ENCODE measurements around the gene STUB1. TPM values are rescaled to one million over a fixed set of nuclear protein-coding genes. Genes with fewer than 3 reads are reported as not detected.

Gene STUB1
- polyA plus RNA-seq, 1 experiment: 88.8 TPM

DNA sequence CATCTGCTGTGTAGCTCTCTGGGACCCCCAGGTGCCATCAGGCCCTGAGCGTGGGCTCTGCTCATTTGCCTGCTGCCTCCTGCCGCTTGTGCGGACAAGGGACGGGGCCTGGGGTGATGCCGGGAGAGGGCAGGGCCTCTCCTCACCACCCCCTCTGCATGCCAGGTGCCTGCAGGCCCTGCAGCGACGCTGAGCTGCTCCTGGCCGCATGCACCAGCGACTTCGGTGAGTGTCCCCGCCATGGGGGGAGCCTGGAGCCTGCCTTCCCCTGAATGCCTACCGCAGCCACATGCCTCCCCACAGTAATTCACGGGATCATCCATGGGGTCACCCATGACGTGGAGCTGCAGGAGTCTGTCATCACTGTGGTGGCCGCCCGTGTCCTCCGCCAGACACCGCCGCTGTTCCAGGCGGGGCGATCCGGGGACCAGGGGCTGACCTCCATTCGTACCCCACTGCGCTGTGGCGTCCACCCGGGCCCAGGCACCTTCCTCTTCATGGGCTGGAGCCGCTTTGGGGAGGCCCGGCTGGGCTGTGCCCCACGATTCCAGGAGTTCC is 36.6 kb downstream of the STUB1 start:
- ChIA-PET CTCF (interaction anchor here (0.8 to 1.3 kb wide), 3 partner anchors 9 to 340 kb away, joined by 4 to 6 read pairs (median 5); no protein-coding TSS in a partner anchor), POLR2A (no interaction called here)
- Histone ChIP-seq H3K27me3 (ENCODE audit: control insufficient read depth, insufficient read depth, low read length) (no peaks in the 10 kb centered on the region), H3K9me3 (ENCODE audit: control insufficient read depth, insufficient read depth, low read length) (no peaks in the 10 kb centered on the region; the same call in 1 of the 2 replicates), H3K27ac (ENCODE audit: low read depth, low read length) (no peak overlapping the region), H3K4me3 (ENCODE audit: low read depth, low read length) (no peak overlapping the region)
- TF ChIP-seq, protein P1, sequence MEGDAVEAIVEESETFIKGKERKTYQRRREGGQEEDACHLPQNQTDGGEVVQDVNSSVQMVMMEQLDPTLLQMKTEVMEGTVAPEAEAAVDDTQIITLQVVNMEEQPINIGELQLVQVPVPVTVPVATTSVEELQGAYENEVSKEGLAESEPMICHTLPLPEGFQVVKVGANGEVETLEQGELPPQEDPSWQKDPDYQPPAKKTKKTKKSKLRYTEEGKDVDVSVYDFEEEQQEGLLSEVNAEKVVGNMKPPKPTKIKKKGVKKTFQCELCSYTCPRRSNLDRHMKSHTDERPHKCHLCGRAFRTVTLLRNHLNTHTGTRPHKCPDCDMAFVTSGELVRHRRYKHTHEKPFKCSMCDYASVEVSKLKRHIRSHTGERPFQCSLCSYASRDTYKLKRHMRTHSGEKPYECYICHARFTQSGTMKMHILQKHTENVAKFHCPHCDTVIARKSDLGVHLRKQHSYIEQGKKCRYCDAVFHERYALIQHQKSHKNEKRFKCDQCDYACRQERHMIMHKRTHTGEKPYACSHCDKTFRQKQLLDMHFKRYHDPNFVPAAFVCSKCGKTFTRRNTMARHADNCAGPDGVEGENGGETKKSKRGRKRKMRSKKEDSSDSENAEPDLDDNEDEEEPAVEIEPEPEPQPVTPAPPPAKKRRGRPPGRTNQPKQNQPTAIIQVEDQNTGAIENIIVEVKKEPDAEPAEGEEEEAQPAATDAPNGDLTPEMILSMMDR (IDR thresholded peaks at IDR 0.05; ENCODE audit: low read depth, low read length): no peak
- DNase-seq (ENCODE audit: low read depth, low spot score): no peak

DNA sequence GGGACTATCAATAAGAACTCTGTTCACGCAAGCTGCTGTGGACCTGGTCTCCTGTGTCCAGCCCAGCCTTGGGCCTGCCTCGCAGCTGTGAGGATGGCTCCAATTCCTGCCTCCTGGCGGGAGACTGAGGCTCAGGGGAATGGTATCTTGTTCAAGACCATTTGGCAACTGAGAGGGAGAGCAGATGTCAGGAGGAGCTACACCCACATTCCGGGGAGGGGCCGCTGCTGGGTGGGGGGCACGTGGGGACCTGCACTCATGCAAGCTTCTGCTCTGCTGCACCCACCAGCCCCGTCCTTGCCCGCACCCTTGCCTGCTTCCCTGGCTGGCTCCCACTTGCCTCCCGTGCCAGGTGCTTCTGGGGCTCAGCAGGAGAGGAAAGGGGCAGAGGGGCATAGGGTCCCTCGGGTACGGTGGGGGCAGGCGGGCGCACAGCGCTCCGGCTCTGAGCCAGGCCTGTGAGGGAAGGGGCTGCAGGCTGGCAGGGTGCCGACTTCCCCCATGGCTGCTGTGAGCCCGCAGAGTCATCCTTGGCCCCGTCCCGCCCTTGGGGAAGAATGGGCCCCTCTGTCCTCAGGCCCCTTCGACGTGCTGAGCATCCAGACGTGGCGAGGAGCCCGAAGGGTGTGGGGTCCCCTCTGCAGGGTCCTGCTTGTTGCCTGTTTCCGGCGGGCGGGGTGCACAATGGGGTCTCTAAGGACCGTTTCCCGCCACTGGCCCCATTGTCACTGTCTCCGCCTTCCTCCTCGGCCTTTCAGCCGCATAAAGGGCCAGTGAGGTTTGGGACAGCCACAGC is 37.4 kb downstream of the STUB1 start:
- H3K27me3 ChIP-seq (ENCODE audit: control insufficient read depth, insufficient read depth, low read length): no peaks in the 10 kb centered on the region
- ChIA-PET POLR2A (no interaction called here), CTCF (interaction anchor here (0.5 to 0.8 kb wide), 2 partner anchors 8 to 338 kb away, joined by 3 to 4 read pairs; no protein-coding TSS in a partner anchor)
- TF ChIP-seq, protein P1 (IDR thresholded peaks at IDR 0.05; ENCODE audit: low read depth, low read length): no peak
- no peak overlapping the region for H3K27ac ChIP-seq (ENCODE audit: low read depth, low read length)
- no peaks in the 10 kb centered on the region; the same call in 1 of the 2 replicates for H3K9me3 ChIP-seq (ENCODE audit: control insufficient read depth, insufficient read depth, low read length)
- no peak for DNase-seq (ENCODE audit: low read depth, low spot score)
- no peak overlapping the region for H3K4me3 ChIP-seq (ENCODE audit: low read depth, low read length)

DNA sequence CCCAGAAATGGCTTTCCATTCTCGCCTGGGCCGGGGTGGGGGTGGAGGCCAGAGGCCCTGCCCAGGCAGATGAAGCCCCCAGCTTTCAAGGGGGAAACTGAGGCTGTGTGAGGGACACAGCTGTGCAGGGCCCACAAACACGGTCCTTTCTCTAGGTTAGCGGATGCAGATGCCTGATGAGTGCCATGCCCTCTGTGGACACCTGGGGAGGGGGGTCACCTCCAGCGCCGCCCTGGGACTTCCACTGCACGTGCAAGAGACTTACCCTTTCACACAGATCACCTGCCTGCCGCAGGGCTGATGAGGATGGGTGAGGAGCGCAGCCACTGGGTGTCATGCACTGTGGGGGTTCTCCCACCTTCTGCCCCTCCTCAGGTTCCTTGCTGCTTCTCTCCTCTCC is 38.2 kb downstream of the STUB1 start:
- H3K27ac ChIP-seq (ENCODE audit: low read depth, low read length): no peak overlapping the region
- DNase-seq (ENCODE audit: low read depth, low spot score): no peak
- no peak overlapping the region for H3K4me3 ChIP-seq (ENCODE audit: low read depth, low read length)
- no peaks in the 10 kb centered on the region for H3K27me3 ChIP-seq (ENCODE audit: control insufficient read depth, insufficient read depth, low read length)
- ChIA-PET CTCF (interaction anchor here (0.5 kb wide), 1 partner anchor 9 kb away, joined by 3 read pairs; no protein-coding TSS in a partner anchor), POLR2A (no interaction called here)
- H3K9me3 ChIP-seq (ENCODE audit: control insufficient read depth, insufficient read depth, low read length): no peaks in the 10 kb centered on the region; the same call in 1 of the 2 replicates
- TF ChIP-seq, protein P1 (IDR thresholded peaks at IDR 0.05; ENCODE audit: low read depth, low read length): no peak

DNA sequence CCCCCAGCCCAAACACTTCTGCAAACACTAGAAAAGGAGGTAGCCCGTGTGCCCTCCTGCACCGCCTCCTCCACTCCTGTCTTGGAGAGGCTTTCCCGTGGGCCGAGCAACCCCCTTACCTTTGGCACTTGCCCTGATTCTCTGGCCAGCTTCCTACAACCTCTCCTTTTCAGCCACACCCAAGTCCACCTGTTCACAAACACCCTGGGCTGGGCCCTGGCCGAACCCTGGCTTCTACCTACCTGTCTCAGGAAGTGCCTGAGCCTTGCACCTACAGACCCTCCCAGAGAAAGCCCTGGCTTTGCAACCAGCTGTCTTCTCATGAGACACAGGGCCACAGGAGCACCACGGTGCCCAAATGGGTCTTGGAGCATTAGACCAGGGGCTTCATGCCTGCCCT is 38.7 kb downstream of the STUB1 start:
- no peak overlapping the region for H3K27ac ChIP-seq (ENCODE audit: low read depth, low read length)
- TF ChIP-seq, protein P1 (IDR thresholded peaks at IDR 0.05; ENCODE audit: low read depth, low read length): no peak
- ChIA-PET POLR2A (no interaction called here), CTCF (interaction anchor here (1.4 kb wide), 1 partner anchor 8 kb away, joined by 3 read pairs; no protein-coding TSS in a partner anchor)
- DNase-seq (ENCODE audit: low read depth, low spot score): no peak
- no peak overlapping the region for H3K4me3 ChIP-seq (ENCODE audit: low read depth, low read length)
- H3K27me3 ChIP-seq (ENCODE audit: control insufficient read depth, insufficient read depth, low read length): no peaks in the 10 kb centered on the region
- no peaks in the 10 kb centered on the region; the same call in 1 of the 2 replicates for H3K9me3 ChIP-seq (ENCODE audit: control insufficient read depth, insufficient read depth, low read length)

Measured in AG04450 (cell line).